Measurements from ENCODE around the gene HEATR1. TPM values are rescaled to one million over a fixed set of nuclear protein-coding genes. Genes with fewer than 3 reads are reported as not detected.
A peak's percentile ranks its signal among the peaks of the same experiment; 100 is the strongest.
"Not testable (repeated sequence)": the region's sequence is repeated elsewhere in the genome, so short reads cannot be mapped to it uniquely, and the experiment has no call there.

The HEATR1 gene
- polyA plus RNA-seq, 1 donor, result 19.9 TPM

GRCh38 chr1:236508593-236509027 is 95.7 kb downstream of the HEATR1 start:
- DNase-seq, result no peak

- no peak for DNase-seq
Observed at GRCh38 chr1:236507022-236507700, 97.2 kb downstream of the HEATR1 start.

- DNase-seq, result not testable (repeated sequence)
Observed at GRCh38 chr1:236504338-236504737, 100.0 kb downstream of the HEATR1 start.

- peak; percentile 32 for DNase-seq
Observed at GRCh38 chr1:236502972-236503639, 101.2 kb downstream of the HEATR1 start.

- no peak for DNase-seq
Observed at GRCh38 chr1:236502579-236502971, 101.7 kb downstream of the HEATR1 start.

GRCh38 chr1:236501093-236501492 is 103.2 kb downstream of the HEATR1 start:
- no peak for DNase-seq

Other genes starting within 250 kb of the HEATR1 start
- 0.19 TPM for gene EDARADD, start 210.2 kb downstream of the HEATR1 start, polyA plus RNA-seq (ENCODE audit: insufficient read length)
- 28.0 TPM for gene LGALS8, start 80.5 kb downstream of the HEATR1 start, polyA plus RNA-seq (ENCODE audit: insufficient read length)
- 2,228 TPM for gene ACTN2, start 82.0 kb upstream of the HEATR1 start, polyA plus RNA-seq (ENCODE audit: insufficient read length)
- 17.5 TPM for gene MTR, start 190.8 kb upstream of the HEATR1 start, polyA plus RNA-seq (ENCODE audit: insufficient read length)

Data from hindlimb muscle (tissue), 1 donor.